ENCODE data around the gene CCDC12.

Gene CCDC12

DNA sequence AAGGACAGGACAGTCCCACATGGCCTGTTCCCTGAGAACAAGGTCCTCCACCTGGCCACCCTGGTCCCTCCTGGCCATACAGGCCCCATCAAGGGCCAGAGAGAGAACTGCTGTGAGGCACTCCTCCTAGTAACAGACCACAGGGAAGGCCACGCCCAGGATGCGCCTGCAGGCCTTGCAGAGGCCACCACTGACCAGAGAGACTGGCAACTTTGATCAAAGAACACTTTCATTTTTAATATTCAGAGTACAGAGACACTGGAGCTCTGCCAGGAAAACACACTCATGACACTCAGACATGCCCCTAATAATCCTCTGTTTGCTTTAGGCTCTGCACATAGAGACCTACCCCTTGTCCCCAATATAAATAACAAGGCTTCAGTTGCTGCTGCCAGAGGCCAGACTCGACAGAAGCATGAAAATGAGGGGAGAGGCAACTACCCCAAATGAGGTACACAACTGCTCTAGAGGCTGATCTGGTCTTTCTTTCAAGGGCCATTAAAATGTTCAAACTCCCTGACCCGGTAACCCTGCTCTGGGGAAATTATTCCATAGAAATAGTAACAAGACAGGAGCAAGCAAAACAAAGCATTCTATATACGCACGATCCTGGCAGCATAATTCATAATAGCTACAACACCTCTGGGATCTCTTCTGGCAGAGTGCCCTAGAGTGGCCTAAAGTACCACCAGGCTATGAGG lies 44.8 kb downstream of the CCDC12 start:
- Histone ChIP-seq H3K27ac (no peak overlapping the region), H3K79me2 (ENCODE audit: insufficient read depth, low read depth) (peaks cover 6% of the 10 kb centered on the region; the same call in 1 of the 2 replicates)

DNA sequence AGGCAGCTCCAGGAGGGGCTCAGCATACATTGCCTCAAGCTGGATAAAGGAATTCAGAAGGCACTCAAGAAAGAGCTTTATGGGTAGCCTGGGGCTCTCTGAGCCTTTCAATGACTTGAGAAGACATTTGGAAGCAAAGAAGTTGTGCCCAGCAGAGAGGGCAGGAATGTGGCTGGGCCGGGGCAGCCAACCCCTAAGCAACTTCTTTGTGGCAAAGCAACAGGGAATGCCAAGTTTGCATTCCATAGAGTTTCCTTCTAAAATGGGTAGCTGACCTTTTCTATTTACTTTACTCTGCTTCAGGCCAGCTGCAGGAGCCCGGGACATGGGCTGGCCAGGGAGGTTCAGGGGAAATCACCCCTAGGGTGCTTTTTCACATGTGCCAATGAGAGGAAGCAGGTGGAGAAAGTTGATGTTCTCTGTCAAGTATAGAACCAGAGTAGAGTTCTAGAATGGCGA lies 45.6 kb downstream of the CCDC12 start:
- H3K4me1 ChIP-seq (ENCODE audit: low read depth, poor library complexity, severe bottlenecking): peaks cover 36% of the 10 kb centered on the region
- peaks cover 6% of the 10 kb centered on the region; the same call in 1 of the 2 replicates for H3K79me2 ChIP-seq (ENCODE audit: insufficient read depth, low read depth)
- no peaks in the 10 kb centered on the region for H3K27me3 ChIP-seq (ENCODE audit: insufficient read depth, low read depth)
- H3K4me3 ChIP-seq (IDR thresholded peaks at IDR 0.05; ENCODE audit: insufficient read depth, low read depth, low read length): no peak overlapping the region
- TF ChIP-seq, protein P1, sequence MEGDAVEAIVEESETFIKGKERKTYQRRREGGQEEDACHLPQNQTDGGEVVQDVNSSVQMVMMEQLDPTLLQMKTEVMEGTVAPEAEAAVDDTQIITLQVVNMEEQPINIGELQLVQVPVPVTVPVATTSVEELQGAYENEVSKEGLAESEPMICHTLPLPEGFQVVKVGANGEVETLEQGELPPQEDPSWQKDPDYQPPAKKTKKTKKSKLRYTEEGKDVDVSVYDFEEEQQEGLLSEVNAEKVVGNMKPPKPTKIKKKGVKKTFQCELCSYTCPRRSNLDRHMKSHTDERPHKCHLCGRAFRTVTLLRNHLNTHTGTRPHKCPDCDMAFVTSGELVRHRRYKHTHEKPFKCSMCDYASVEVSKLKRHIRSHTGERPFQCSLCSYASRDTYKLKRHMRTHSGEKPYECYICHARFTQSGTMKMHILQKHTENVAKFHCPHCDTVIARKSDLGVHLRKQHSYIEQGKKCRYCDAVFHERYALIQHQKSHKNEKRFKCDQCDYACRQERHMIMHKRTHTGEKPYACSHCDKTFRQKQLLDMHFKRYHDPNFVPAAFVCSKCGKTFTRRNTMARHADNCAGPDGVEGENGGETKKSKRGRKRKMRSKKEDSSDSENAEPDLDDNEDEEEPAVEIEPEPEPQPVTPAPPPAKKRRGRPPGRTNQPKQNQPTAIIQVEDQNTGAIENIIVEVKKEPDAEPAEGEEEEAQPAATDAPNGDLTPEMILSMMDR (conservative IDR thresholded peaks at IDR 0.05; ENCODE audit: low read depth, low read length): no peak
- H2AFZ ChIP-seq (ENCODE audit: low read depth): no peak overlapping the region
- no peak overlapping the region for H3K4me2 ChIP-seq
- H3K27ac ChIP-seq: no peak overlapping the region
- H3K36me3 ChIP-seq (ENCODE audit: insufficient read depth): no peaks in the 10 kb centered on the region
- H3K9ac ChIP-seq: no peak overlapping the region
- no peaks in the 10 kb centered on the region for H4K20me1 ChIP-seq (ENCODE audit: insufficient read depth)

More for the DNA sequence above, 44.8 kb downstream of the CCDC12 start:
- Histone ChIP-seq H3K9ac (no peak overlapping the region), H3K4me3 (IDR thresholded peaks at IDR 0.05; ENCODE audit: insufficient read depth, low read depth, low read length) (no peak overlapping the region), H3K36me3 (ENCODE audit: insufficient read depth) (no peaks in the 10 kb centered on the region), H3K4me2 (no peak overlapping the region), H4K20me1 (ENCODE audit: insufficient read depth) (no peaks in the 10 kb centered on the region), H3K27me3 (ENCODE audit: insufficient read depth, low read depth) (no peaks in the 10 kb centered on the region), H3K4me1 (ENCODE audit: low read depth, poor library complexity, severe bottlenecking) (peaks cover 36% of the 10 kb centered on the region), H2AFZ (ENCODE audit: low read depth) (no peak overlapping the region)
- TF ChIP-seq, protein P1 (conservative IDR thresholded peaks at IDR 0.05; ENCODE audit: low read depth, low read length): no peak

DNA sequence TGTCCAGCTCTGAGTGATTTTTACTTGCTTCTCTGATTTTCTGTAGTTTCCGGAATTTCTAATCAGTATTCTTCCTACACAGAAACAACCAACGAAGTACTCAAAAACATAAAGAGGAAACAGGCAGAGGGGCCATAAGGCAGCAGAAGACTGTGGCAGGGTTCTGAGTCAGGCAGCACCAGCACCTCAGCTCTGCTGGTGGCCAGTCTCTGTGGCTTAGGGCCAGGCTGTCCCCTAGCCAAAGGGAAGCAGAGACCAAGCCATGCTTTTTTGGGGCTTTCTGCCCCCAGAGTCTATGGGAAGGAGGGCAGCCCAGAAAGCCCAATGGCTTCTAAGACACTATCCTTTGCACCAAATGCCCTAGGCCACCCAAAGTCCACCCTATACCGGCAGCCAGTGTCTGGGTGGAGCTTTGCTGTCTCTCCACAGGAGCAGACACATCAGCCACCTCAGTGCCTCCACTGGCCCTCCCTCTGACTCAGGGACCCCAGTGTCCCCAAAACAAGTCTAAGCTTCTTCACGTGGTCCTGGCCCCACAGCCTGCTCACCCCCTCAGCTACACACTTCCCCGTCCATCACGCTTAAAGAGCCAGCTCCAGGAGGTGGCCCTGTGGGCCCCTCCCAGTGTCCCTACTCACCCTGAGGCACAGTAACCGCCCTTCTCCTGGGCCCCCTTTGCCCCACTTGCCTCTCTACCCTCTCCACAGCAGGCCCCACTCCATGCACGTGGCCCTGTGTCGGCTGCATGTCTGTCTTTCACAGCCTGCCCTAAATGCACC lies 46.2 kb downstream of the CCDC12 start:
- Histone ChIP-seq H3K27ac (no peak overlapping the region), H3K4me2 (no peak overlapping the region), H4K20me1 (ENCODE audit: insufficient read depth) (no peaks in the 10 kb centered on the region), H3K27me3 (ENCODE audit: insufficient read depth, low read depth) (no peaks in the 10 kb centered on the region), H3K9ac (no peak overlapping the region), H3K4me1 (ENCODE audit: low read depth, poor library complexity, severe bottlenecking) (peaks cover 36% of the 10 kb centered on the region), H3K4me3 (IDR thresholded peaks at IDR 0.05; ENCODE audit: insufficient read depth, low read depth, low read length) (no peak overlapping the region), H2AFZ (ENCODE audit: low read depth) (no peak overlapping the region), H3K36me3 (ENCODE audit: insufficient read depth) (no peaks in the 10 kb centered on the region), H3K79me2 (ENCODE audit: insufficient read depth, low read depth) (peaks cover 6% of the 10 kb centered on the region; the same call in 1 of the 2 replicates)
- TF ChIP-seq, protein P1 (conservative IDR thresholded peaks at IDR 0.05; ENCODE audit: low read depth, low read length): no peak

DNA sequence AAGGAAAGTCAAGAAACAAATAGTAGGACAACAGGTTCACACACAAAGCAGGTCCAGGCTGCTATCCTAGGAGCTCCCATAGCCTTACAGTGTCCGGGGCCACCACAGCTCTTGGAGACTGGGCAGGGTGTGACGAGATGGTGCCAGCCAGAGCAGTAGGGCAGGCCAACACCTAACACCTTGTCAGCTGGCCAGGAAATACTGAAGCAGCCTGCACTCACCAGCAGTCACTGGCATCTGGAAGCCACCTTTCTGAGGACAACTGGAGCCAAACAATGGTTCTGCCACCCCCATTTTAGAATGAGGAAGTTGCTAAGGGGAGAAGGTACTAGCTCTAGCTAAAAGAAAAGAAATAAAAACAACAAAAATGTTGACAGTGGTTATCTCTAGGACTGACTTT lies 47.2 kb downstream of the CCDC12 start:
- Histone ChIP-seq H3K79me2 (ENCODE audit: insufficient read depth, low read depth) (peaks cover 6% of the 10 kb centered on the region; the same call in 1 of the 2 replicates), H3K9ac (no peak overlapping the region), H3K4me1 (ENCODE audit: low read depth, poor library complexity, severe bottlenecking) (peaks cover 36% of the 10 kb centered on the region), H3K27ac (no peak overlapping the region), H3K27me3 (ENCODE audit: insufficient read depth, low read depth) (no peaks in the 10 kb centered on the region), H3K4me3 (IDR thresholded peaks at IDR 0.05; ENCODE audit: insufficient read depth, low read depth, low read length) (no peak overlapping the region), H2AFZ (ENCODE audit: low read depth) (no peak overlapping the region), H3K36me3 (ENCODE audit: insufficient read depth) (no peaks in the 10 kb centered on the region), H4K20me1 (ENCODE audit: insufficient read depth) (no peaks in the 10 kb centered on the region), H3K4me2 (no peak overlapping the region)
- TF ChIP-seq, protein P1 (conservative IDR thresholded peaks at IDR 0.05; ENCODE audit: low read depth, low read length): no peak
